OCI-LY7 (cell line): Measurements from ENCODE around the gene MEF2B.

Experiments used
- CTCF ChIP-seq: fragments of 200-600 bp; sonication (generic); conservative IDR thresholded peaks from 2 replicates; pipeline ENCODE4 v1.5.1; 2014; ENCODE audit warnings: mild to moderate bottlenecking, antibody characterized with exemption, low read length, moderate library complexity, mixed read lengths
- EZH2phosphoT487 ChIP-seq: fragments of 200-600 bp; sonication (generic); IDR thresholded peaks from 2 replicates; pipeline ENCODE4 v1.6.1; 2018; ENCODE audit warnings: low read depth, borderline replicate concordance, mild to moderate bottlenecking, mixed run types, antibody characterized with exemption, low read length, moderate library complexity, mixed read lengths

GRCh38 chr19:19201697-19202630 is 31.9 kb upstream of the MEF2B start:
- TF ChIP-seq CTCF, result no peak
- TF ChIP-seq EZH2phosphoT487, result no peak
